HS-5 (cell line): ENCODE data around the gene MICALL1.
A peak's percentile ranks its signal among the peaks of the same experiment; 100 is the strongest.

Experiments
- DNase-seq: peaks from one replicate; pipeline ENCODE4 v3.0.0-alpha.2; 2012; ENCODE audit warnings: low read depth

The MICALL1 gene, protein sequence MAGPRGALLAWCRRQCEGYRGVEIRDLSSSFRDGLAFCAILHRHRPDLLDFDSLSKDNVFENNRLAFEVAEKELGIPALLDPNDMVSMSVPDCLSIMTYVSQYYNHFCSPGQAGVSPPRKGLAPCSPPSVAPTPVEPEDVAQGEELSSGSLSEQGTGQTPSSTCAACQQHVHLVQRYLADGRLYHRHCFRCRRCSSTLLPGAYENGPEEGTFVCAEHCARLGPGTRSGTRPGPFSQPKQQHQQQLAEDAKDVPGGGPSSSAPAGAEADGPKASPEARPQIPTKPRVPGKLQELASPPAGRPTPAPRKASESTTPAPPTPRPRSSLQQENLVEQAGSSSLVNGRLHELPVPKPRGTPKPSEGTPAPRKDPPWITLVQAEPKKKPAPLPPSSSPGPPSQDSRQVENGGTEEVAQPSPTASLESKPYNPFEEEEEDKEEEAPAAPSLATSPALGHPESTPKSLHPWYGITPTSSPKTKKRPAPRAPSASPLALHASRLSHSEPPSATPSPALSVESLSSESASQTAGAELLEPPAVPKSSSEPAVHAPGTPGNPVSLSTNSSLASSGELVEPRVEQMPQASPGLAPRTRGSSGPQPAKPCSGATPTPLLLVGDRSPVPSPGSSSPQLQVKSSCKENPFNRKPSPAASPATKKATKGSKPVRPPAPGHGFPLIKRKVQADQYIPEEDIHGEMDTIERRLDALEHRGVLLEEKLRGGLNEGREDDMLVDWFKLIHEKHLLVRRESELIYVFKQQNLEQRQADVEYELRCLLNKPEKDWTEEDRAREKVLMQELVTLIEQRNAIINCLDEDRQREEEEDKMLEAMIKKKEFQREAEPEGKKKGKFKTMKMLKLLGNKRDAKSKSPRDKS

GRCh38 chr22:37905534-37906363 lies at the start of gene MICALL1:
Gene MICALL1, plus strand, starts transcription at chr22:37906297. Its CDS starts 126 bp downstream, at chr22:37906423.
- peak; percentile 44 for DNase-seq

- DNase-seq, result no peak
These were observed 45.2 kb upstream of the MICALL1 start for GRCh38 chr22:37860796-37861421.

- no peak for DNase-seq
These were observed 43.3 kb upstream of the MICALL1 start for GRCh38 chr22:37862570-37863325.

- no peak for DNase-seq
These were observed 40.6 kb upstream of the MICALL1 start for GRCh38 chr22:37865510-37865909.

DNA sequence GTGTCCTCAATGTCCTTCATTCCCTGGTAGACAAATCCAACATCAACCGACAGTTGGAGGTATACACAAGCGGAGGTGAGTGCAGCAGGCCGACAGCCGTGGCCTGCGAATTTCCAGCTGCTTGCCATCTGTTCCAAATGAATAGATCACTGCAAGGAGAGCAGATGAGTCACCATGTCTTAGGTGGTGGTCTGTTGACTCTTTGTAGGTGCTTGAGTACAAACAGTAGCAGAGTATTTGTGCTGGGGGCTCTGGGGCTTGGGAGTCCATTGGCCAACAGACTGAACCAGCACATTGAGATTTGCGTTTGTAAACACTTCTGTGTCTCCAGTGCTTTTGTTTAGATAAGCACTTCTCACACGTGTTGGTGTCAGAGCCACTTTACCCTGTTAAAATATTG lies 35.8 kb upstream of the MICALL1 start:
- DNase-seq, result no peak

DNA sequence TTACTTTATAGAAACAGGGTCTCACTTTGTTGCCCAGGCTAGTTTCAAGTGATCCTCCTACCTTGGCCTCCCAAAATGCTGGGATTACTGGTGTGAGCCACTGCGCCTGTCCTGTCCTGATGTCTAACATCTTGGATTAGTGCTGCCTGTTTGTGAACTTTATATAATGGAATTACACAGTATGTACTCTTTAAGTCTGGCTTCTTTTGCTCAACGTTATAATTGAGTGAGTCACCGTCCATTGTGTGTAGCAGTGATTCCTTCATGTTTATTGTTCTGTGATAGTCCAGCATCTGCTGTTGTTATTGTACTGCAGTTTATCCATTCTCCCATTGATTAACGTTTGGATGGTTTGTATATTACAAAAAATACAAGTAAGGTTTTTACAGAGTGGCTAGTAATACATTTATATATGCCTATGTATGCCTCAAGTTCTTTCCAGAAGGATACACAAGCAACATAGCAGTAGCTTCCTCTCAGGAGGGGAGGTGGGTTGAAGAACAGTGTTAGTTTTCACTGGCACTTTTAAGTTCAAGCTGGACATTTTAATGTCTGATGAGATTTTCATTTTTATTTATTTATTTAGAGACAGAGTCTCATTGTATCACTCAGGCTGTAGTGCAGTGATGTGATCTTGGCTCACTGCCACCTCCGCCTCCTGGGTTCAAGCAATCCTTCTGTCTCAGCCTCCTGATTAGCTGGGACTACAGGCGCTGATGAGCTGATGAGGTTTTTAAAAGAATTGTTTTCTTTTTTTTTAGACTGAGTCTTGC lies 25.2 kb upstream of the MICALL1 start:
- DNase-seq, result peak; percentile 36

DNA sequence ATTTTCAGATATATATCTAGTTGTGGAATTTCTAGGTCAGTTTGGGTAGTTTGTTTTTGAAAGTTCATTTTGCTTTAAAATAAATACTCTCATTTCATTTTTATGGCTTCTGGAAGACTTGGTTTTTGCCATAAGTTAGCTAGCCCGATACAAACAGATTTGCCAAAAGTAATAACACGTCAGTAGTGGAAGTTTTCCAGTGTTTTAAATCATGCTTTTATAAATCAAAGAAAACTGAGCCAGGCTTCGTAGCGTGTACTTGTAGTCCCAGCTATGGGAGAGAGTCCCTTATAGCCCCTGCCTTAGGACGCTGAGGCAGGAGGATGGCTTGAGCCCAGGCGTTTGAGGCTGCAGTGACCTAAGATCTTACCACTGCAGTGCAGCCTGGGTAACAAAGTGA lies 21.7 kb upstream of the MICALL1 start:
- no peak for DNase-seq

DNA sequence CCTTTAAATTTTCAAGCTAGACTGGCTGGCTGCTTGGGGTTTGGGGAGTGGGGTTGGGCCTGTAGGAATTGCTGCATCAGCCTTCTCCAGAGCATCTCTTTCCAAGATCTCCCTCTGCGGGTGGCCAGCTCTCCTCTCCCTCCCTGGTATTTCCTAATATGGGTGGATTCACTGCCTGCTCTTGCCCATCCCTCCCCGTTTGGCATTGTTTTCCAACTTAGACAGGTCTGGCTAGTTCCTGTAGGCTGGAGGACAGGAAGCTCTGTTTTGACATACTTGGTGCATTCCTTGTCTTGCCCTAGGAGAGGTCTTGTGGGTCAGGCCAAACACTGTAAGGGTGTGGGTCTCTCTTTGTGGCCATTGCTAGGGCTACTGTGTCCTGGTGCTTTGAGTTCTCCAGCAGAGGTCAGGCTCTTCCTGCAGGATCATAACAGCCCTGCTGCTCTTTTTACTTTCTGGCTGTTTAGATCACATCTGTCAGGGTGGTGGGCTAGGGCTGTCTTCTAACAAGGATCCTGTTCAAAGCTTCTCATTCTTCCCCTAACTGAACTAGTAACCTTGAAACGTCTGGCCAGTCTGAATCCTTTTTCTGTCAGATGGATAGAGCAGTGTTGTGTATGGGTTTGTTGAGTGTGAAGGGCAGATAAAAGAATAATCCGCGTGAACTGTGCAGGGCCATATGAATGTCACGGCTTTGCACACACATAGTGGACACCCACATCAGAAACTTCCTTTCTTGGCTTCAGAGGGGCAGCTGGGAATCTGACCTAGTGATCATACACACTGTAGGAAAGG lies 18.3 kb upstream of the MICALL1 start:
- DNase-seq, result no peak

DNA sequence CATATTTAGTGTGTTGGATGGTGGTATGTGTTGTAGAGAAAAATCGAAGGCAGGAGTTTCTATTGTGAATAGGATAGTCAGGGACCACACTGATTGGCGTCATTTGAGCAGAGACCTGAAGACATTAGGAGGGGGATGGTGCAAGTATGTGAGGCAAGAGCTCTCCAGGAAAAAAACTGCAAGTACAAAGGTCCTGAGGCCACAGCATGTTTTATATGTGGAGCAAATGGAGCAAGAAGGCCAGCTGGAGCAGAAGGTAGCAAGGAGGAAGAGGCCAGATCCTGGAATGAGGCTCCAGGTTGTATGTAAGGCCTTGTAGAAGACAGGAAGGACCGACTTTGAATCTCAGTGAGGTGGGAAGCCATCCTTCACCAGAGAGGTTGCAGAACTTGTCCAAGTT lies 14.2 kb upstream of the MICALL1 start:
- DNase-seq, result no peak

DNA sequence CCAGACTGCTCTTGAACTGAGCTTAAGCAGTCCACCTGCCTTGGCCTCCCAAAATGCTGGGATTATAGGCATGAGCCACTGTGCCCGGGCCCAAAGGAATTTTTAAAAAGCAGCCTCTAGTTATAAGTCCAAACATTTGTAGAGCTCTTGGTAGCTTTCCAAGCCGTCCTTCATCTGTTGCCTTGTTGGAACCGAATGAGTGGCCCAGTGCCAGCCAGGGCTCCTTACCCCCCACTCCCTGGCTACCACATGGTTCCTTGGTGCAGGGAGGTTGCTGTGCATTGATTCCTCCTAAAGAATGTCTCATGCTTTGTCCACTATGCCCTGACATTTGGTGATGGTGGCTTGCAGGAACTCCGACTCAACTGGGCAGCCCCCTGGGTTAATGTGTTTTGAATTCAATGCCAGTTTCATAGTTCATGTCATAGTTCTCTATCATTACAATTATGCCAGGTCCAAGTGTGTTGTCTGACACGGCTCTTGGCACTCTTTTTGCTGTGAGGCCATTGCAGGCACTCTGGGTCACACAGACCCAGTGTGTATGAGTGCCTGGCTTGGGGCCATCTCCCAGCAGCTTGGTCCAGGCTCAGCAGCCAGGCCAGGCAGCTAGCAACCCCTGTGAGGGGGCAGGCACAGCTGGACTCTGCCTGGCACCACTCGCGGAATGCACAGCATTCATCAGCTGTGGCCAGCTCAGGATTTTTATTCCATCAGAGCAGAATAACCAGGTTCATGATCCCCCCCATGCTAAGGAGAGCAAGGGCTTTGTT lies 13.3 kb upstream of the MICALL1 start:
- no peak for DNase-seq

DNA sequence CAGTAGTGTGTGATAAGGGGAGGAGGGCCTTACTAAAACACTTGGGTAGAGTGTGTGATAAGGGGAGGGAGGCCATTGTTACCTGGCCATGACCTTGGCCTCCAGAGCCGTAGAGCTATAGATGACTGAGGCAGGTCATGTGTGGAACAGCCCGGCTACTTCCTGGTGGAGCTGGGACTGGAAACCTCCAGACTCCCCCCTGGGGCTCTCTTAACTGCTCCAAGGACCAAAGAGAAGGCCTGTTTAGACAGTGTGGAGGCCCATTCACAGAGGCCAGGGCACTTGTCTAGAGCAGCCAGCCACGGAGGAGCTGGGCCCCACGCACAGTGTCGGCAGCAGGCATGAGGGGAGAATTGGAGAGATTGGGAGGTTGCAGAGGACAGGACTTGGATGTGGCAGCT lies 12.5 kb upstream of the MICALL1 start:
- no peak for DNase-seq

DNA sequence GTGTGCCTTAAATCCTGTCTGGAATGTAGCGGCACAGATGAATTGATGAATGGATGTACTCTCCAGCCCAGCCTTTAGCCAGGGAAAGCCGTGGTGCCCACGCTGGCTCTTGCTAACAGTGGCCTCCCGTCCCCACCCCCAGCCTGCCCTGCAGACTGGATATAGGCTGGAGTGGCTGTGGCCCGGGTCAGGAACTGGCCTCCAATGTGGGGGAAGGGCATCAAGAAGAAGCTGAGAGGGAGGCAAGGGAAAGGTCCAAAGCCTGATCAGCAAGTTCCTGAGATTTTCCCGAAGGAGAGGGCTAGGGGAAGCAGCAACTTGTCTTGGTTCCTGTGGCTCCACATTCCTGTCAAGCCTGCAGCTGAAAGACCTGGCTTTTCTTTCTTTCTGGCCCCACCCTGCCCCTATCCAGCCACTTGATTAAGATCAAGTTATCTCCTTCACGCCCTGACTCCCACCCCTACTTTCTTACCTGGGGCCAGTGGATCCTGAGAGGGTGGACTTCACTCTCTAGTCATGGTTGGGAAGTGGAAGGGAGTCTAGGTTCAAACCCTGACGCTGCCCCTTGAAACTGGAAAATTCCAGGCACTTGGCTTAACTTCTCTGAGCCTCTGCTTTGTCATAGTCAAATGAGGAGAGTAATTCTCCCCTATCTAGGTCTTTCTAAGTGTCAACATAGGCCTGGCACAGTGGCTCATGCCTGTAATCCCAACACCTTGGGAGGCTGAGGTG lies 11.0 kb upstream of the MICALL1 start:
- DNase-seq, result no peak

DNA sequence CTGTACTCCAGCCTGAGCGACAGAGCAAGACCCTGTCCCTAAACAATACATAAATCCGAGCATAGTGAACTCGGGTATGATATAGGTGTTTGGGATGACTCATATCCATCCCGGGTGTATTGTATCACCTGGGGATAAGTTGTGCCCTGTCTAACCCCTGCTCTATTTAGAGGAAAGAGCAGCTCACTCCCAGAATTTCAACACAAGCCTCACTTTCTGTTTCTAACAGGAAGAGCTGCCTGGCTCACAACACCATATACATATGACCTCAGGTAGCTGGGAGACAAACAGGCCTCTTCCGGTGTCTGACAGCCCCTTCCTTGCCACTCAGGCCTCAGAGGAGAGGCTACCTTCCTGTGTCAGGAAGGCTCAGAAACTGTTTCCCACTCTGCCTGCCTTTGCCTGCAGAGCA lies 9.9 kb upstream of the MICALL1 start:
- DNase-seq, result no peak

GRCh38 chr22:37896939-37897338 lies 9.2 kb upstream of the MICALL1 start:
- DNase-seq, result no peak

GRCh38 chr22:37897807-37898206 lies 8.3 kb upstream of the MICALL1 start:
- no peak for DNase-seq

GRCh38 chr22:37898441-37899181 lies 7.5 kb upstream of the MICALL1 start:
- no peak for DNase-seq
